GM19099 (cell line): ENCODE measurements around the gene NDC1.

Source experiments
- POLR2A ChIP-seq: IDR thresholded peaks from 3 replicates; pipeline ENCODE4 v1.6.1; 2011; ENCODE audit warnings: low read depth; ENCODE audit not compliant: insufficient read length; ENCODE audit errors: extremely low read depth

The NDC1 gene

GRCh38 chr1:53834776-53835175 lies 3.3 kb downstream of the NDC1 start:
- no peak for TF ChIP-seq POLR2A

GRCh38 chr1:53833393-53833792 lies 4.7 kb downstream of the NDC1 start:
- no peak for TF ChIP-seq POLR2A

- TF ChIP-seq POLR2A = no peak
Observed at GRCh38 chr1:53826367-53826766, 11.7 kb downstream of the NDC1 start.

- no peak for TF ChIP-seq POLR2A
Observed at GRCh38 chr1:53825306-53825705, 12.8 kb downstream of the NDC1 start.

GRCh38 chr1:53822931-53823330 lies 15.2 kb downstream of the NDC1 start:
- TF ChIP-seq POLR2A = no peak

GRCh38 chr1:53821380-53821779 lies 16.7 kb downstream of the NDC1 start:
- no peak for TF ChIP-seq POLR2A

- no peak for TF ChIP-seq POLR2A
Observed at GRCh38 chr1:53819387-53819786, 18.7 kb downstream of the NDC1 start.

- no peak for TF ChIP-seq POLR2A
Observed at GRCh38 chr1:53811414-53811851, 26.7 kb downstream of the NDC1 start.

GRCh38 chr1:53810497-53810896 lies 27.6 kb downstream of the NDC1 start:
- TF ChIP-seq POLR2A = no peak

GRCh38 chr1:53810007-53810406 lies 28.1 kb downstream of the NDC1 start:
- no peak for TF ChIP-seq POLR2A

- TF ChIP-seq POLR2A = no peak
Observed at GRCh38 chr1:53807916-53808315, 30.2 kb downstream of the NDC1 start.

GRCh38 chr1:53804791-53805505 lies 33.1 kb downstream of the NDC1 start:
- no peak for TF ChIP-seq POLR2A

- no peak for TF ChIP-seq POLR2A
Observed at GRCh38 chr1:53804181-53804580, 33.9 kb downstream of the NDC1 start.

- no peak for TF ChIP-seq POLR2A
Observed at GRCh38 chr1:53800621-53801020, 37.5 kb downstream of the NDC1 start.

GRCh38 chr1:53799141-53799540 lies 39.0 kb downstream of the NDC1 start:
- no peak for TF ChIP-seq POLR2A

- no peak for TF ChIP-seq POLR2A
Observed at GRCh38 chr1:53792806-53793205, 45.3 kb downstream of the NDC1 start.

GRCh38 chr1:53787655-53788054 lies 50.4 kb downstream of the NDC1 start:
- TF ChIP-seq POLR2A = no peak
